Stimulated activated CD4-positive, alpha-beta T cell treated with anti-CD3 and anti-CD28 coated beads, Interleukin-12 subunit alpha, Interleukin-12 subunit beta, amount 100 ng/mL, for 48 hours (primary cell): ENCODE data around the gene APBB1.
"Not testable (repeated sequence)": the region's sequence is repeated elsewhere in the genome, so short reads cannot be mapped to it uniquely, and the experiment has no call there.

Experiments
- DNase-seq, 3 donors: peaks; one replicate each; pipeline ENCODE4 v3.0.0-alpha.2; 2020; ENCODE audit warnings: low read depth in 2 of 3, low spot score in 1 of 3

Gene APBB1

DNA sequence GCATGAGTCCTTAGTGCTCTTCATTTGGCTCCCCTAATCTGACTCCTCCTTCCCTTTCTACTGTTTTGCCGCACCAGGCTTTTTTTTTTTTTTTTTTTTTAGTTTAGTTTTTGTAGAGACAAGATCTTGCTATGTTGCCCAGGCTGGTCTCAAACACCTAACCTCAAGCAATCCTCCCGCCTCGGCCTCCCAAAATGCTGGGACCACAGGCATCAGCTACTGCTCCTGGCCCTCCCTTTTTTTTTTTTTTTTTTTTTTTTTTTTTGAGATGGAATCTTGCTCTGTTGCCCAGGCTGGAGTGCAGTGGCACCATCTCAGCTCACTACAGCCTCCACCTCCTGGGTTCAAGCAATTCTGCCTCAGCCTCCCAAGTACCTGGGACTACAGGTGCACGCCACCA lies 26.6 kb downstream of the APBB1 start:
- not testable (repeated sequence) for DNase-seq

DNA sequence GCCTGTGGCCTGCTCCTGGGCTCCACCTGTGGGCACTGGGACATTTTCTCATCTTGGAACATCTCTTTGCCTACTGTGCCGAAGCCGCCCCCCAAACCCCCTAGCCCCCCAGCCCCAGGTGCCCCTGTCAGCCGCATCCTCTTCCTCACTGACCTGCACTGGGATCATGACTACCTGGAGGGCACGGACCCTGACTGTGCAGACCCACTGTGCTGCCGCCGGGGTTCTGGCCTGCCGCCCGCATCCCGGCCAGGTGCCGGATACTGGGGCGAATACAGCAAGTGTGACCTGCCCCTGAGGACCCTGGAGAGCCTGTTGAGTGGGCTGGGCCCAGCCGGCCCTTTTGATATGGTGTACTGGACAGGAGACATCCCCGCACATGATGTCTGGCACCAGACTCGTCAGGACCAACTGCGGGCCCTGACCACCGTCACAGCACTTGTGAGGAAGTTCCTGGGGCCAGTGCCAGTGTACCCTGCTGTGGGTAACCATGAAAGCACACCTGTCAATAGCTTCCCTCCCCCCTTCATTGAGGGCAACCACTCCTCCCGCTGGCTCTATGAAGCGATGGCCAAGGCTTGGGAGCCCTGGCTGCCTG lies 27.3 kb downstream of the APBB1 start:
- no peak for DNase-seq

DNA sequence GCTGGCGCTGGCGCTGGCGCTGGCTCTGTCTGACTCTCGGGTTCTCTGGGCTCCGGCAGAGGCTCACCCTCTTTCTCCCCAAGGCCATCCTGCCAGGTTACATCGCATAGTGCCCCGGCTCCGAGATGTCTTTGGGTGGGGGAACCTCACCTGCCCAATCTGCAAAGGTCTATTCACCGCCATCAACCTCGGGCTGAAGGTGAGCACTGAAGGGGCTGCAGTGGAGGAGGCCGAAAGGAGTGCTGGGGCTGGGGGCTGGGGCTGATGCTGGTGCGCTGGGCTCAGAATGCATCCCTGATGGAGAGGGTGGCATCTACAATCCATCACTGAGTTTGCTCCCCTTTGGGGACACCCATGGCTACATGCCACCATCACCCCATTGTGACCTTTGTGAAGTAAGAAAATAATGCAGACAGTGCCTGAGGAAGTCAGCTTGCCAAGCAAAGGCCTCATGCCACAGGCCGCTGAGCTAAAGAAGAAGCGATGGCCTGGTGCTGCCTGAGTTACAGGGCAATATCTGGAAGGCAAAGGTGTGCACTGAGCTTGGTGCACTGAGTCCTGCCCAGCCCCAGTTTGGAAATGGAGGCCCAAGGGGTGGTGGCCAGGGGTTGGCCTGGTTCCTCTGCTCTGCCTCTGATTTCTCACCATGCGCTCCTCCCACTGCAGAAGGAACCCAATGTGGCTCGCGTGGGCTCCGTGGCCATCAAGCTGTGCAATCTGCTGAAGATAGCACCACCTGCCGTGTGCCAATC lies 28.0 kb downstream of the APBB1 start:
- DNase-seq, result no peak

DNA sequence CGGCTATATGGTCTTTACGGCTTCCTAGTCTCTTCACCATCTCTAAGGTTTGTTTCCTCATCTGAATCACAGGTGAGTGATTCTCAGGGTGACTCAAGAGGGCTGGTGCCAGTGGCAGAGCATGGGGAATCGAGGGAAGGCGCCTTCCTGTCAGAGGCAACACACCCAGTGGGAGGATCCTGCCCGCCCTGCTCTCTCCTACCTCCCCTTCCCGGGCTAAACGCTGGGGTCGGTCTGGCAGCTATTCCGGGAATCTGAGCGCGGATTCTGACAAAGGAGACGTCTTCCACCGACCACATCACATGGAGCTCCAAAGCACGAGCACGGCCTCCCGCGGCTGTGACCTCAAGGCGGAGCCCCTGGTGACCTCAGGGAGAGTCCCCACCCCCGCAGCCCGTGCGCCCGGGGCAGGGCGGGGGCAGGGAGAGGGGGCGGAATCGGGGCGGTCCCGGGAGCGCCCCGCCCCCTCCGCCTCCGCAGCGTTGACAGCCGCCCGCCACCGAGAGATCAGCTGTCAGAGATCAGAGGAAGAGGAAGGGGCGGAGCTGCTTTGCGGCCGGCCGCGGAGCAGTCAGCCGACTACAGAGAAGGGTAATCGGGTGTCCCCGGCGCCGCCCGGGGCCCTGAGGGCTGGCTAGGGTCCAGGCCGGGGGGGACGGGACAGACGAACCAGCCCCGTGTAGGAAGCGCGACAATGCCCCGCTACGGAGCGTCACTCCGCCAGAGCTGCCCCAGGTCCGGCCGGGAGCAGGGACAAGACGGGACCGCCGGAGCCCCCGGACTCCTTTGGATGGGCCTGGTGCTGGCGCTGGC lies 28.8 kb downstream of the APBB1 start, which contains the start of gene SMPD1:
TSS of gene SMPD1 (plus strand) at position 570 of the 813 bp plus-strand sequence. CDS start at position 695, 125 bp downstream.
- DNase-seq, result peak; percentile 88 to 91 (median 90)

DNA sequence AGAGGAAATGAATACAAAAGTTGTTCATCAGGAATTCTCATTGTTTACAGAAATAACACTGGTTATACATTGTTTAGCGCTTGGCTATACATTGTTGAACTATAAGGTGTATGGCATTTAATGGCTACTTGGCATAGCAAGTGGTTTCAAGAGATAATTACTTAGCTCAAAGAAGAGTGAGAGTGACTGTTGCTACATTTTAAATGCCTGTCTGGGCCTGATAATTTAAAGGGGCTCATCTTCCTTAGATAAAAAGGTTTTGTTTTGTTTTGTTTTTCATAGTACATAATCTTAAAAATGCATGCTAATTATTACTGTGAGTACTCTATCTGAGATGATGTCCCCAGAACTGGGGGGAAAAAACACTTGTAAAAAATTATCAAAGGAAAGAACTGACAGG lies 30.1 kb downstream of the APBB1 start:
- DNase-seq, result no peak

GRCh38 chr11:6387811-6388599 lies 30.9 kb downstream of the APBB1 start:
- no peak for DNase-seq

DNA sequence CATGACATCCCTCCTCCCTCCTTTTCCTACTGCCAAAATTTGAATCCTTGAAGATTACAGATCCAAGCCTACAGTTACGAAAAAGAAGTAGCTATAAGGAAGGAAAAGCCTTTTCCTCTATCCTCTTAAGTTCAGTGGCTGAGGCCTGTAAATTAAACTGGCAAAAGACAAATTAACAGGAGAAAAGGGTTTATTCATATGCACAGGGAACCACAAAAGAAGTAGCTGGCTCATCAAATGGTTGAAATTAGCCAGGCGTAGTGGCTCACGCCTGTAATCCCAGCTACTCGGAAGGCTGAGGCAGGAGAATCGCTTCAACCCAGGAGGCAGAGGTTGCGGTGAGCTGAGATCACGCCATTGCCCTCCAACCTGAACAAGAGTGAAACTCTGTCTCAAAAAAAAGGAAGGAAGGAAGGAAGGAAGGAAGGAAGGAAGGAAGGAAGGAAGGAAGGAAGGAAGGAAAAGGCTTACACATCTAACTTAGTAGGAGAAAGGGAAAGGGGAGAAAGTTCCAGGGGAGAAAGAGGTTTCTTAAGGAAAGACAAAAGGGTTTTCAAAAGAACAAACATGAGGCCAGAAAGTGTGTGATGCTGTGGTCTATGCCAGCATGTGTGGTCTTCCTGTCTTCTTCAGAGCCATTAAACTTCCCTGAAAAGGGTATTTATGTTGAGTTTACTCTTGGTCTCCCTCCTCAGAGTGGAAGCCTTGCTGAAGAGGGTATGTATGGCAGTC lies 33.7 kb downstream of the APBB1 start:
- DNase-seq, result no peak

GRCh38 chr11:6378640-6378989 lies 40.3 kb downstream of the APBB1 start:
- no peak for DNase-seq

DNA sequence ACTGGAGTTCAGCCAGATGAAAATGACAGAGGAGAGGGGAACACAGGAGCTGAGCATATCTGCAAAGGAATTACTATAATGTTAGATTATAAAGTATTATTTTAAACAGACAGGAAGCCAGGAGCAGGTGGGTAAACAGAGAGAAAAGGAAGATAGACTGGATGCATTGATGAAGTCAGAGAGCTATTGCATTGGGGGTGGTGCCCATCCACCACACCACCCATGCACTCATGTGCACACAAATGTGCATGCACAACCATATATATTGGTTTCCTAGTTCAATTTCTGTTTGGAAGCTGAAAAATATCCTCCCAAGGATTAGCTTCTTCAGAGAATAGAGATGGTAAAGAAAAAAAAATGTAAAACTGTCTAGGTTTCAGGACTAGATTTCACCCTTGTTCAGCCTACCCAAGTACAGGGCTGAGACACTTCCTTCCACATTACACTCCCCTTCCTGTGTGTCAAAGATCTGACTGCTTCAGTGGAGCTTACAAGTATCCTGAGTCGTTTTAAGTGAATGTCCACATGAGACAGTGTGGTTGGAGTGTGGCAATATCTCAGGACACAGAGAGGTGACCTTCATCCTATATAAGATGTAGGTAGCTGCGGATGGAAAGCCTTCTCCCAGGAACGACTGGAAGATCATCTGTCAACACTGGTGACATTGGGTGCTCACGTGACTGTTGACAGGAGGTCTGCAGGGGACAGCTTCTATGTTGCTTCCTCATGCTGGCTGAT lies 40.8 kb downstream of the APBB1 start:
- DNase-seq, result no peak

GRCh38 chr11:6371825-6372224 lies 47.1 kb downstream of the APBB1 start:
- DNase-seq, result no peak

GRCh38 chr11:6365659-6366058 lies 53.2 kb downstream of the APBB1 start:
- no peak for DNase-seq

DNA sequence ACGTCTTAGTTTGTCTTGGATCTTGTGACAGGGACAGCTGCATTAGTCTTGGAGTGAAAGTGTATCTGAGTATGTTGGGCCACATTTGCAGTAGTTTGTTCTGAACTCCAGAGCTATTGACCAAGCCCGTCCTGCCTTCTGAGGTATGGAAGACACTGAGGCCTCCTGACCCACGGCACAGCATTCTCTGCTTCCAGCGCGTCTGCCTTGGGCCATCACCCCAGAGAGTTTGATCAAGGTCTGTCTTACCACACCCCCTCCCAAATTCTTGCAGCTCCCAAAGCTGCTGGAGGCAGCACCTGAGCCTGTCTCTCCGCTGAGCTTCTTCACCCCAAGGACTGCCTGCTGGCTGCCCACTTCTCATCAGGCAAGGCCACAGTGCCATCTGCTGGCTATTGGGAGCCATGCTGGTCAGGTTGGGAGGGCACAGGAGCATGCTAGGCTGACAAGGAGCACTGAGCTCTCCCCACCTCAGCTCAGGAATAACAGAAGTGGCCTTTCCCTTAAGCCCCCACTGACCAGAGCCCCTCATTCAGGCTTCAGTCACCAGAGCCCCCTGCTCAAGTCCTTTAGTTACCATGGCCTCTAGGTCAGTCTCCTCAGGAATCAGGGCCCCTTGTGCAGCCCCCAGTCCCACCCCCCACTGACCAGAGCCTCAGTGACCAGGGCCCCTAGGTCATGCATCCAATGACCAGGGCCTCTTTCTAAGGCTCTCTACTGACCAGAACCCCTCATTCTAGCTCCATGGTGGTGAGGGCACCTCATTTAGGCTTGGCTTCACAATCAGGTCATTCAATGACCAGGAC lies 55.8 kb downstream of the APBB1 start:
- DNase-seq, result peak; percentile 55 to 75 (median 66)

- no peak for DNase-seq
Measured at GRCh38 chr11:6362185-6362872, 56.6 kb downstream of the APBB1 start.

GRCh38 chr11:6360183-6360582 lies 58.7 kb downstream of the APBB1 start:
- no peak for DNase-seq

GRCh38 chr11:6357222-6357621 lies 61.7 kb downstream of the APBB1 start:
- peak; percentile 36 to 49 (median 48) for DNase-seq

DNA sequence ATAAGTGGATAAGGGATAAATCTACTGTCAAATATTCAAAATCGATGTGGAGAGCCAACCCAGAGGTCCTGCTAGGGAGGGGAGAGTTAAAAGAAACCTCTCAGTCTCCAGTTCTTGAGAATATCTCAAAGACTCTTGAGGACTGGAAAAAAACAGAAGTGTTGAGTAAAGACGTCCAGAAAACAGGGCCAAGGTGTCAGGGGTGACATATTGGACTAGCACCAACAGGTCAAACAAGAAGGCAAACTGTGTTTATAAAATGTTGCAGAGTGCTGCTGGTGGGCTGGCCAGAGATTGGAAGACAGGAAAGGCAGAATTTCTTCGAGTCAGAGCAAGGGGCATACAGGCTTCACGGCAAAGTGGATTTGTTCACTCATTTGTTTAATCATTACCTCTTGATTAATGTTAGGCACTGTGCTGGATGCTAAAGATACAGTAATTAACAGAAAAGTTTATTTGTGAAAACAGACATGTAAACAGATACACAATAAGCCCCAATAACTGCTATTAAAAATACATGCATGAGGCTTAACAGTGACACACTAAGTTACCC lies 62.3 kb downstream of the APBB1 start:
- DNase-seq, result no peak

GRCh38 chr11:6354651-6355485 lies 64.0 kb downstream of the APBB1 start:
- no peak for DNase-seq
